ENCODE results near the gene MCTP1.

MCTP1 gene

GRCh38 chr5:95284572-95285408 lies at the start of gene MCTP1:
MCTP1 (minus strand) TSS chr5:95285094.
- DNase-seq = no peak

GRCh38 chr5:95332158-95332557 lies 47.3 kb upstream of the MCTP1 start:
- DNase-seq = no peak

GRCh38 chr5:95331358-95331757 lies 46.5 kb upstream of the MCTP1 start:
- DNase-seq = no peak

GRCh38 chr5:95327211-95327610 lies 42.3 kb upstream of the MCTP1 start:
- DNase-seq = no peak

- no peak for DNase-seq
These were observed 32.8 kb upstream of the MCTP1 start for GRCh38 chr5:95317687-95318086.

- DNase-seq = no peak
These were observed 32.2 kb upstream of the MCTP1 start for GRCh38 chr5:95317085-95317484.

GRCh38 chr5:95304711-95305110 lies 19.8 kb upstream of the MCTP1 start:
- no peak for DNase-seq

GRCh38 chr5:95298651-95299050 lies 13.8 kb upstream of the MCTP1 start:
- DNase-seq = no peak

- DNase-seq = no peak
These were observed 11.4 kb upstream of the MCTP1 start for GRCh38 chr5:95296291-95296690.

GRCh38 chr5:95285409-95285755 lies 488 bp upstream of the MCTP1 start:
- DNase-seq = no peak

GRCh38 chr5:95283761-95284571 lies 928 bp downstream of the MCTP1 start:
- DNase-seq = peak; percentile 6

- no peak for DNase-seq
These were observed 1.8 kb downstream of the MCTP1 start for GRCh38 chr5:95283022-95283615.

GRCh38 chr5:95281226-95281625 lies 3.7 kb downstream of the MCTP1 start:
- DNase-seq = no peak

GRCh38 chr5:95280401-95281095 lies 4.3 kb downstream of the MCTP1 start:
- no peak for DNase-seq

GRCh38 chr5:95274011-95274410 lies 10.9 kb downstream of the MCTP1 start:
- no peak for DNase-seq

GRCh38 chr5:95272316-95272929 lies 12.5 kb downstream of the MCTP1 start:
- DNase-seq = no peak

GRCh38 chr5:95262933-95263660 lies 21.8 kb downstream of the MCTP1 start:
- no peak for DNase-seq

- no peak for DNase-seq
These were observed 23.3 kb downstream of the MCTP1 start for GRCh38 chr5:95261437-95262175.

GRCh38 chr5:95256991-95257390 lies 27.9 kb downstream of the MCTP1 start:
- DNase-seq = no peak

GRCh38 chr5:95256446-95256845 lies 28.4 kb downstream of the MCTP1 start:
- no peak for DNase-seq

- DNase-seq = no peak
These were observed 32.1 kb downstream of the MCTP1 start for GRCh38 chr5:95252801-95253200.
